GM21576 (cell line): ENCODE results near the gene H6PD.

Source experiments
- ATAC-seq: cut with Tn5 transposase; IDR thresholded peaks from one replicate; pipeline ENCODE4 v1.9.1; 2021; ENCODE audit warnings: mild to moderate bottlenecking, moderate library complexity; ENCODE audit not compliant: unreplicated experiment

The H6PD gene, protein sequence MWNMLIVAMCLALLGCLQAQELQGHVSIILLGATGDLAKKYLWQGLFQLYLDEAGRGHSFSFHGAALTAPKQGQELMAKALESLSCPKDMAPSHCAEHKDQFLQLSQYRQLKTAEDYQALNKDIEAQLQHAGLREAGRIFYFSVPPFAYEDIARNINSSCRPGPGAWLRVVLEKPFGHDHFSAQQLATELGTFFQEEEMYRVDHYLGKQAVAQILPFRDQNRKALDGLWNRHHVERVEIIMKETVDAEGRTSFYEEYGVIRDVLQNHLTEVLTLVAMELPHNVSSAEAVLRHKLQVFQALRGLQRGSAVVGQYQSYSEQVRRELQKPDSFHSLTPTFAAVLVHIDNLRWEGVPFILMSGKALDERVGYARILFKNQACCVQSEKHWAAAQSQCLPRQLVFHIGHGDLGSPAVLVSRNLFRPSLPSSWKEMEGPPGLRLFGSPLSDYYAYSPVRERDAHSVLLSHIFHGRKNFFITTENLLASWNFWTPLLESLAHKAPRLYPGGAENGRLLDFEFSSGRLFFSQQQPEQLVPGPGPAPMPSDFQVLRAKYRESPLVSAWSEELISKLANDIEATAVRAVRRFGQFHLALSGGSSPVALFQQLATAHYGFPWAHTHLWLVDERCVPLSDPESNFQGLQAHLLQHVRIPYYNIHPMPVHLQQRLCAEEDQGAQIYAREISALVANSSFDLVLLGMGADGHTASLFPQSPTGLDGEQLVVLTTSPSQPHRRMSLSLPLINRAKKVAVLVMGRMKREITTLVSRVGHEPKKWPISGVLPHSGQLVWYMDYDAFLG

DNA sequence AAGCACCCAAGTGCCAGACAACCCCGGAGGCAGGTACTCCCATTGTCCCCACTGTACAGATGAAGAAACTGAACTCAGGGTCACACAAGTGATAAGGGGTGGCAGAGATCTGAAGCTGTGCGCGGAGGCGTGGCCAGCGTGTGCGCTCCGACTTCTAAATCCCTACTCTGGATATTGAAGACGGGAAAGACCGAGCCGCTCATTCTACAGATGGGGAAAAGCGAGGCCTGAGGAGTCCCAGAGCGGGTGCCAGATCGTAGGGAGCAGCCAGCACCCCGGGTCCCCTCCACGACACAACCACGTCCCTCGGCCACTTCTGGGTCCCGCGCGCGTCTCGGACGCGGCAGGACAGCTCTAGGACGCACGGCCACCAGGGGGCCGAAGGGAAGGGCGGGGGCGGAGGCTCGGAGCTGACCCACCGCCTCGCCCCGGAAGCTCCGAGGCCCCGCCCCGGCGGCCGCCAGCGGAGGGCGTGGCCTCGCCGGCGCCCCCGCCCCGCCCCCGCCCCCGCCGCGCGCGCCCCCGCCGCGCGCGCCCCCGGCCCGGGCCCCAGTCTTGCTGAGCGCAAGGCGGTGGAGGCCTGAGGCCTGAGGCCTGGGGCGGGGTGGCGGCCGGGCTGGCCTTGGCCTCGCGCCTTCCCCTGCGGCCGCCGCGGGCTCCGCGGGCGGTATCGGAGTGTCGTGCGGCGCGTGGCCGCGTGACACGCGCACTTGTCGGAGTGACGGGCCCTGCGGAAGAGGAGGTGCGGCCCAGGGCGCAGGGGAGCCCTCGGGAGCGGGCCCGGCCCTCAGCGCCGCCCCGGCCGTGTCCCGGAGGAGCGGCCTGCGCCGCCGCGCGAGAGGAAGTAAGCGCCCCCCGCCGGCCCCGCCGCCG is at the start of gene H6PD:
TSS of gene H6PD (plus strand) at position 552 of the 873 bp plus-strand sequence. CDS start 10,161 bp downstream, outside the sequence.
- peak; percentile 65 for ATAC-seq

DNA sequence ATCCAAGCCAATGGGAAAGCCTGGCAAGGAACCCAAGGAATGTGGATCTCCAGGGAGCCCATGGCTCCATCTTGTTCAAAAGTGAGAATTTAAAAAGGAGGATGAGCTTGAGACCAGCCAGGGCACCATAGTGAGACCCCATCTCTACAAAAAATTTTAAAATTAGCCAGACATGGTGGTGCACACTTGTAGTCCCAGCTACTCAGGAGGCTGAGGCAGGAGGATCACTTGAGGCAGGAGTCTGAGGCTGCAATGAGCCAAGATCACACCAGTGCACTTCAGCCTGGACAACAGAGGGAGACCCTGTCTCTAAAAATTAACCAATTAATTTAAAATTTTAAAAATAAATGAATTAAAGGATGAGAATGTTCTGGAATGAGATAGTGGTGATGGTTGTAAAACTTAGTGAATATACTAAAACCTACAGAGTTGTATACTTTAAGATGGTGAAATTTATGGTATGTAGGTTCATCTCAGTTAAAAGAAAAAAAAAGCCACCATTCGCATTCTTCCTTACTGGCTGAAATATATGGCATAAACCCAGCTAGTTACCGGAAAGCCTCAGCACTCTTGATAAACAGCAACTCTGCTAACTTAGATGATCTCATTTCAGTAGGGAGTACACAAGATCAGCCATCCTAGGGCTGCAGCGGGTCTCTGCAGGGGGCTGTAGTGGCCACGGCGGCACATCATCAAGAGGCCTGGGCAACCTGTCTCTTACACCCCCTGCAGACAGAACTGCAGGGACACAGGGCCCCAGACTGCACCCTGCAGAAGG is 48.3 kb upstream of the H6PD start:
- ATAC-seq: no peak

DNA sequence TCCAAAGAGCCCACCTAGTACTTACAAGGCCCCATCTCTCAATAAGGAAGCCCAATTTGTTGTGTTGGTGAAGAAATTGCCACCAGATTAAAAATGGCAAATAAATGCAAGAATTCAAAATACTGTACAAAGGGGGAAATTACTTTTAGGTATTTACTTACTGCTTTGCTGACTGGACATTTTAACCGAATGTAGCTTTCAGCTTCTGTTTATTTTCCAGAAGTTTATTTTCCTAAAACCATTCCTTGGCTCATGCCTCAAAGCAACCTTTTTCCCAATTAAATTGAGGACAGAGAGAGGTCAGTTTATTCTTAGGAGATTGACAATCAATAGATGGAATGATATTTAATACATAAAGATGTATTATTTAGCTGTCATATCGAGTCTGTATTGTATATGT is 47.6 kb upstream of the H6PD start:
- ATAC-seq: no peak

DNA sequence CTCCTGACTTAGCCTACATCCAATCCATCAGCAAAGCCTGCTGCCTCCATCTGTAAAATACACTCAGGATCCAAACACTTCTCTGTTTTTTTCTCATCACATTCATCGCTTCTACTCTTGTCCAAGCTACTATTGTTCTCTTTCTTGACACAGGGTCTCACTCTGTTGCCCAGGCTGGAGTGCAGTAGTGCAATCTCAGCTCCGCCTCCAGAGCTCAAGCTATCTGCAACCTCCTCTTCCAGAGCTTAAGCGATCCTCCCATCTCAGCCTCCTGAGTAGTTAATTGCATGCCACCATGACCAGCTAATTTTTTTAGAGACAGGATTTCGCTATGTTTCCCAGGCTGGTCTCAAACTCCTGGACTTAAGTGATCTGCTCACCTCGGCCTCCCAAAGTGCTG is 44.3 kb upstream of the H6PD start:
- ATAC-seq: no peak

- no peak for ATAC-seq
Observed at GRCh38 chr1:9191231-9191630, 43.3 kb upstream of the H6PD start.

DNA sequence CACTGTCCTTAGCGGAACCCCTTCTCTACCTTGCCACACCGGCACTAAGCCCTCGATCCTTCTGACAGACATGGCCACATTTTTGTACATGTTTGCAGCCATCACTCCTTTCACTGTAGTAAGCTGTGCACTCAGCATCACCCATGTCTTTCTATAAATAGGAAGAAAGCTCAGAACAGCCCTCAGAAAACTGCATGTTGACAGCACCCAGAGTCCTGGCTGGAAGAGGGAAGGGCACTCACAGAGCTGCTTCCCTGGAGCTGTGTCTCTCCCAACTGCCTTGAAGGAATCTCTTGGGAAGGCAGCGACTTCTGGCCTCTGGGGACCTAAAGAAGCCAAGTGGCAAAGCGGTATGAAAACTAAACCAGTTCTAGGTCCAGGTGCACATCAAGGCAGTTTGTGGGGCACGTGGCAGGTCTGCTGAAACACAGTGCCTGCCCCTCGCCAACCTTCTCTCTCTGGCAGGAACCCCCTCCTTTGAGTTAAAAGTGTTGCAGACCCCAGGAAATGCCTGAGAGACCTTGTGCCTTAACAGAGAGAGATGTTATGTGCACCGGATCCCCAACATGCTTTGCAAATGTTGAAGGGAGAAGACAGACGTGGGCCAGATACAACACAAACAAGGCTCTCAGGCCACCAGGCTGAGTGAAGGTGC is 41.9 kb upstream of the H6PD start:
- ATAC-seq: no peak

- ATAC-seq: no peak
Observed at GRCh38 chr1:9193233-9193625, 41.3 kb upstream of the H6PD start.

- no peak for ATAC-seq
Observed at GRCh38 chr1:9194024-9194423, 40.5 kb upstream of the H6PD start.

- no peak for ATAC-seq
Observed at GRCh38 chr1:9195651-9196050, 38.9 kb upstream of the H6PD start.

DNA sequence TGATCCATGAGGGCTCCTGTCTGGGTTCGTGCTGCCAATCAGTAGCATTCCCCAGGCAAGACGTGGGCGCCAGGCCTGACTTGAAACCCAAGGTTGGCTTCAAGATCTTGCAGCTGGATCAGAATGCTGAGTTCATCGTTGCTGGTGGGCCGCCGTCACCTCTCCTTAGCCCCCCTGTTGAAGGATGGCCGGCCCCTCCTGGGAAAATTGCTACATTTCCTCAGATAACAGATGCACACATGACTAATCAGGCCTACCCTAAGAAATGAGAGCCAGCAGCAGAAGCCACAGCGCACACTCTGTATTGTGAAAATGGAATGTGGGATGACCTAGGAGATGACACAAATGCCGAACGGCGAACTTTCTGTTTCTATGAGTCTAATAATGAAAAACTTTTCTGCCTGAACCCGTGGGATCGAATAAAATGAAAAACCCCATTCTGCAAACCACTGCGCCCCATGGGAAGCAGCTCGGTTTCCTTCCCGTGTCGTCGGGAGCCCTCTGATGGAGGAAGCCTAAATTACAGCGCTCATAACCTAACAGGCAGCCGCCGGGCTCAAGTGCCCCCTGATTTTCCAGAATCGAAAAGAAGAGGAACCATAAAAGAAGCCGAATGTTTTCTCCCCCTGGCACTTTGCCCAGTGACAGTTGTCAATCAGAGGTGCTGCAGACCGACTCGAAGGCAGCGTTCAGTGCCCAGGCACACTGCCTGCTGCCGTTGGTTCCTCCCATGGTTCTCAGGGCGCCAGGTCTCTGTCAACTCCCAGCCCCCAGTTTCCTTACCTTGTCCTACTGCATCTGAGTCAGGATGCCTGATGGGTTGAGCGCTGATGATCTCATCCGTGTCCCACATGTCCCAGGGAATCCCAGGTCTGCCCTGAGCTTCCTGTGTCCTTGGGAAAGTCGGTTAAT is 38.2 kb upstream of the H6PD start:
- ATAC-seq: no peak

DNA sequence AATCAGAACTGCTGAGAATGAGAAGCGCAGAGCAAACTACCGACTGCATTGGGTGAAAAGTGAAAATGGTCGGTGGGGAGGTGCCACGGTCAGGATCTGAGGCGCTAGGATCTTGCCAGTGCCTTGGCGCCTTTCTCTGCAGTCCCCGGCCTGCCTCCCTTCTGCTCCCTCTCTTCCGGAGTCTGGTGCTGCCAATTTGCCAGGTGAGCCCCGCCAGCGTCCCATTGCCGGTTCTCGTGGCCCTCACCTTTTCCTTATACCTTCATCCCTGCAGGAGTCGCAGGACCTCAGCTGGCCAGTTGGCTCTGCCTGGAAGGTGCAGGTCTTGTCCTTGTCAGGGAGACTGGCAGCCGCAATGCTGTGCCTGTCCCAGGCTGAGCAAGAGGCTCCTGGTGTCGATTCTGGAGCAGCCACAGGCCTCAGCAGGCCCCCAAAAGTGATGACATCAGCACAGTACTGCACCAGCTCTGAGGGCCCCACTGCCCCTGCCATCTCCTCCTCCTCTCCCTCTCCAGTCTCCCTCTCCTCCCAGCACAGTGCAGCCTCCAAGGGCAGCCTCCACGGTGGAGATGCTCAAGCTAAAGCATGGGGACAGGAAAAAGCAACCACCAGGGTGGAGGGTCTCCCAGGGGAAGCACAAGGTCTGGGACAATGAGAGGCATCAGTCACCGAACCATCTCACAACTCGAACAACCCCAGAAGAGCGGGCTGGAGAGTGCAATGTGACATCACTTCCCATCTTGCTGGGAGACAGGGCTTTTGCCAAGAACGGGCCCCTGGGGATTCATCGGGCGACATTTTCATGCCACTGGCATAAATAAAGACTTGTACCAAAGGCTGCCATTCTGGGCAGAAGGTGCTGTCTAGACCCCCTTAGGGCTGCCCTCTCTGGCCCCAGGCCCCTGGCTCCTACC is 37.1 kb upstream of the H6PD start:
- ATAC-seq: no peak

DNA sequence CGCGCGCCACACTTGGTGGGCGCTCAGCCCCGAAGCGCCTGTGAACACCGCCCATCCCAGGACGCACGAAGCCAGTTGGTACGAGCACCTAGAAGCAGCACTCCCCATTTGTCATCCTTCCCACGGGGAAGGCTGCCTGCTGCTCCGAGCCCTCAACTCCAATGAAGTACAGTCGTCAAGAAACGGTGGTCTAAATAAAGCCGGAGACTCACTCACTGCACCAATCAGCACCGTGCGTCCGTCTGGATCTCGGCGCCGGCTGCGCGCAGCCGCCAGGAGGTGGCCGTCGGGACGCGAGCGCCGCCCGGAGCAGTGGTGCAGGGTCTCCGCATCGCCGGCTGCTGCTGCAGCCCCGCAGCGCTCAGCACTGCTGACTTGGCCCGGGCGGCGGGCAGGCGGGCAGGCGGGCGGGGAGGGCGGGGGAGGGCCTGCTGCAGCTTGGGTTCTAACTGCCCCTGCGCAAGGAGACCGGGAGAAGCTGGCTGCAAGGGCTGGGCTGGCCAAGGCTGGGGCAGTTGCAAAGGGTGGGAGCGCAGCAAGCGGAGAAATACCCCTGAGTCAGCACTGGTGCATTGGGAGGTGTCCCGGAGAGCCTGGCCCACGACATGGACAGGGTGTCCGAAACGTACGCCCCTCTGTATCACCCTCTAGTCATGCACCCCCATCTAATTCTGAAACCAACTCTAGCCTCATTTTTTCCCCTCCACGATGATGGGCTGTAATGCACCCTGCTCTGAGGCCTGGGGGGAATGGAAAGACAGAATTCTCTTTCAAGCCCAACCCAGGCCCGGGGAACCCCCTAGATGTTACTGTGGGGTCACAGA is 35.8 kb upstream of the H6PD start:
- ATAC-seq: no peak

GRCh38 chr1:9200441-9200840 is 34.1 kb upstream of the H6PD start:
- ATAC-seq: no peak

DNA sequence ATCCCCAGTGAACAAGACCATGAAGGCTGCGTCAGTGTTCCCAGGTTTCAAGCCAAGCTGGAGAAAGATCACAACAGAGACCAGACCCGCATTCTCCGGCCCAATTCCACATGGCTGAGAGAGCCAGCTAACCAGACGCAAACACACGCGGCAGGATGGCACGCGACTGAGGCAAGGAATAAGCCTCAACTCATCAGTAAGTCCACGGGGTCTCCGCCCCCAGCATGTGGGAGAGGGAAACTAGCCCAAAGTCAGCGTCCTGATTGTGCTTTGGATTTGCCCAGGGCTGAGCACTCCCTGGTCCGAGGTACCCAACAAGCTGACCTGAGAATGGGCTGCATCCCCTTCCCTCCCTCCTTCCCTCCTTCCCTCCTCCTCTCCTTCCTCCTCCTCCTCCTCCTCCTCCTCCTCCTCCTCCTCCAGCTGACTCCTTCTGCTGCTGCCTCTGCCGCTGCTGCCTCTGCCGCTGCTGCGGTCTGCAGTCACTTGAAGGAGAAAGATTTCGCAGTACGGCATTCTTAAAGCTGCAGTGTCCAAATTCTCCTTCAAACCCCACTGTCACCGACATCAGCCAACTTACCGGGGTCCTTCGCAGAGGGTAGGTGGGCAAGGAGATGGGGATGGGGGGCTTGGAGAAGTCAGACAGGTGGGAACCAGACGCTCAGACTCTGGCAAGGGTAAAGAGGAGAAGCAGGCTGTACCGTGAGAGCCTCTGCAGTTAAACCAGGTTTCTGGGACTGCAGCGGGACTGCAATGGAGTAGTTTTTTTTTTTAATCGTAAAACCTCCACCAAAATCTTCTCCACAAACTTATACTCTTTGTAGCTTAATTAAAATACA is 33.0 kb upstream of the H6PD start:
- ATAC-seq: no peak

- ATAC-seq: no peak
Observed at GRCh38 chr1:9202240-9202870, 32.2 kb upstream of the H6PD start.

GRCh38 chr1:9203511-9203982 is 31.0 kb upstream of the H6PD start:
- no peak for ATAC-seq
